Kidney (tissue), 14 donors: ENCODE measurements around the gene CREB3L2. TPM values are rescaled to one million over a fixed set of nuclear protein-coding genes. Genes with fewer than 3 reads are reported as not detected.

Experiments used
- DNase-seq, 5 donors: peaks; one replicate each; pipeline ENCODE4 v3.0.0-alpha.2; 2013 to 2020
- FAIRE-seq: peaks from 2 replicates; lab custom pipeline; 2012; peaks lifted over from hg19 to GRCh38; lab: Jason Lieb, UNC
- H3K27ac ChIP-seq, 2 donors: one replicate each; pipeline ENCODE4 v1.7.0; 2013; ENCODE audit warnings: low read depth in 2 of 2, low read length in 2 of 2, inconsistent platforms in 1 of 2
- H3K27me3 ChIP-seq: one replicate; pipeline ENCODE4 v1.7.1; 2013; ENCODE audit warnings: low read length, inconsistent platforms; ENCODE audit not compliant: control insufficient read depth, insufficient read depth
- H3K36me3 ChIP-seq, 3 donors: one replicate each; pipeline versions ENCODE4 v1.7.0 to v1.7.1; 2013; ENCODE audit warnings: low read length in 3 of 3, control low read depth in 1 of 3, inconsistent platforms in 1 of 3; ENCODE audit not compliant: insufficient read depth in 3 of 3, control insufficient read depth in 2 of 3
- H3K4me1 ChIP-seq, 3 donors: one replicate each; pipeline versions ENCODE4 v1.7.0 to v1.7.1; 2013; ENCODE audit warnings: low read length in 3 of 3, inconsistent platforms in 1 of 3, low read depth in 1 of 3; ENCODE audit not compliant: control insufficient read depth in 2 of 3, insufficient read depth in 2 of 3
- H3K4me3 ChIP-seq, 3 donors: one replicate each; pipeline versions ENCODE4 v1.7.0 to v1.8.1; 2013; ENCODE audit warnings: low read length in 3 of 3, control low read depth in 1 of 3, inconsistent platforms in 1 of 3
- H3K9ac ChIP-seq, 3 donors: one replicate each; pipeline versions ENCODE4 v1.7.0 to v1.7.1; 2013; ENCODE audit warnings: low read length in 3 of 3, control low read depth in 1 of 3, inconsistent platforms in 1 of 3
- H3K9me3 ChIP-seq, 3 donors: one replicate each; pipeline versions ENCODE4 v1.7.0 to v1.7.1; 2013; ENCODE audit warnings: low read length in 3 of 3, control low read depth in 1 of 3, inconsistent platforms in 1 of 3; ENCODE audit not compliant: control insufficient read depth in 2 of 3, insufficient read depth in 1 of 3
- CTCF ChIP-seq: IDR thresholded peaks from 3 replicates; pipeline ENCODE4 v1.5.1; 2012; ENCODE audit warnings: mild to moderate bottlenecking, moderate library complexity, borderline replicate concordance; ENCODE audit not compliant: insufficient read depth; ENCODE audit errors: extremely low read depth
- intact Hi-C: fragments of 100-400 bp; cut with DNase I; formaldehyde crosslinking; loops from one replicate; pipeline ENCODE4 v1.11.1; 2022
- polyA plus RNA-seq: library from polyadenylated mRNA; stranded (reverse); fragments of 350-450 nt; fragmentation: Illumina TruSeq; extraction: RNeasy Lipid Tissue Mini Kit (QIAGEN cat#74804); gene quantifications from one replicate; pipeline ENCODE4 v1.2.3, GENCODE V29; 2014; ENCODE audit warnings: low read depth, low replicate concordance; ENCODE audit not compliant: insufficient read depth
- total RNA-seq: library from RNA; stranded (reverse); fragmentation: NEBNext Ultra II Directional; extraction: Animal tissue kit (Norgen Biotek cat#: 25700); gene quantifications from one replicate; pipeline ENCODE4 v1.2.1, GENCODE V29; 2021
- donor health status: control.
- donor health status: control.
- donor health status: control.
- donor health status: control.
- donor health status: control.
- donor health status: DM: yes; HTN: yes; CAD: no.
- donor health status: Normal renal cell carcinoma (clear cell type).

CREB3L2 gene
- total and polyA plus RNA-seq, 2 donors from 2014 or later: 18.5 to 114 TPM

- intact Hi-C loops: loop anchor here (5.0 kb wide), 1 partner anchor 103 kb away; no protein-coding TSS in a partner anchor
- Histone ChIP-seq H3K27me3 (no peaks in the 10 kb centered on the region), H3K9me3 (no peaks in the 10 kb centered on the region), H3K4me3 (no peak overlapping the region), H3K4me1 (peaks cover 0 to 6% (median 5%) of the 10 kb centered on the region in 3 donors), H3K36me3 (no peaks in the 10 kb centered on the region), H3K9ac (no peak overlapping the region), H3K27ac (no peak overlapping the region)
- TF ChIP-seq CTCF: no peak
- DNase-seq: no peak
- FAIRE-seq: no peak
Measured at GRCh38 chr7:138004936-138005335, 3.0 kb upstream of the CREB3L2 start.

GRCh38 chr7:138004046-138004445 lies 2.2 kb upstream of the CREB3L2 start:
- no peak for DNase-seq
- Histone ChIP-seq H3K4me1 (peaks cover 0 to 14% (median 6%) of the 10 kb centered on the region in 3 donors), H3K27me3 (no peaks in the 10 kb centered on the region), H3K27ac (no peak overlapping the region), H3K9ac (no peak overlapping the region), H3K36me3 (no peaks in the 10 kb centered on the region), H3K4me3 (no peak overlapping the region), H3K9me3 (no peaks in the 10 kb centered on the region)
- no peak for TF ChIP-seq CTCF
- intact Hi-C loops: no loop called here
- no peak for FAIRE-seq

GRCh38 chr7:138002828-138003189 lies 923 bp upstream of the CREB3L2 start:
- DNase-seq: no peak
- Histone ChIP-seq H3K27me3 (no peaks in the 10 kb centered on the region), H3K4me1 (peaks cover 0 to 22% (median 17%) of the 10 kb centered on the region in 3 donors), H3K9ac (no peak overlapping the region), H3K27ac (no peak overlapping the region), H3K9me3 (no peaks in the 10 kb centered on the region), H3K4me3 (peak overlapping the region in 1 of 3 donors; percentile 39), H3K36me3 (no peaks in the 10 kb centered on the region)
- FAIRE-seq: no peak
- intact Hi-C loops: no loop called here
- TF ChIP-seq CTCF: no peak

GRCh38 chr7:138002096-138002827 lies 376 bp upstream of the CREB3L2 start:
- intact Hi-C loops: no loop called here
- DNase-seq: peak; percentile 100
- FAIRE-seq: peak; percentile 99
- TF ChIP-seq CTCF: peak; percentile 82
- H3K9me3 ChIP-seq: no peaks in the 10 kb centered on the region
- peak overlapping the region in 1 of 3 donors; percentile 94 for H3K9ac ChIP-seq
- peak overlapping the region; percentile 79 to 95 (median 94) for H3K4me3 ChIP-seq
- peaks cover 0 to 22% (median 18%) of the 10 kb centered on the region in 3 donors for H3K4me1 ChIP-seq
- H3K27me3 ChIP-seq: no peaks in the 10 kb centered on the region
- peak overlapping the region; percentile 90 to 97 for H3K27ac ChIP-seq
- H3K36me3 ChIP-seq: no peaks in the 10 kb centered on the region
